Lung microvascular endothelial cell (primary cell): ENCODE data around the gene MAPK6. TPM values are rescaled to one million over a fixed set of nuclear protein-coding genes. Genes with fewer than 3 reads are reported as not detected.
"Not testable (repeated sequence)": the region's sequence is repeated elsewhere in the genome, so short reads cannot be mapped to it uniquely, and the experiment has no call there.

Experiments
- DNase-seq, 2 donors: peaks; one replicate each; pipeline versions ENCODE4 v3.0.0 to v3.0.0-alpha.2; 2010; ENCODE audit warnings: low read depth in 2 of 2
- total RNA-seq: library from RNA; depleted of rRNA; stranded (reverse); fragments of >200 nt; gene quantifications from 2 replicates; pipeline ENCODE4 v1.2.1, GENCODE V29; 2014

The MAPK6 gene
- 24.6 and 25.9 TPM in 2 replicates for total RNA-seq

- DNase-seq = peak; percentile 94 to 97
These were observed at the start of gene MAPK6 for GRCh38 chr15:52018693-52019393. MAPK6 (plus strand) TSS chr15:52019219; CDS start chr15:52046461, 27,242 bp downstream.

GRCh38 chr15:51969728-51970127 is 49.3 kb upstream of the MAPK6 start:
- DNase-seq = no peak

- no peak for DNase-seq
These were observed 48.7 kb upstream of the MAPK6 start for GRCh38 chr15:51970132-51970817.

GRCh38 chr15:51971032-51971374 is 48.0 kb upstream of the MAPK6 start:
- no peak for DNase-seq

- DNase-seq = peak; percentile 98 to 99
These were observed 47.5 kb upstream of the MAPK6 start, which contains the start of gene LEO1 for GRCh38 chr15:51971375-51972133. LEO1 (minus strand) TSS chr15:51971778; CDS start chr15:51971745, 33 bp downstream.

- DNase-seq = no peak
These were observed 45.8 kb upstream of the MAPK6 start for GRCh38 chr15:51973220-51973619.

GRCh38 chr15:51973775-51974174 is 45.2 kb upstream of the MAPK6 start:
- no peak for DNase-seq

GRCh38 chr15:51982013-51982769 is 36.8 kb upstream of the MAPK6 start:
- peak; percentile 87 to 95 for DNase-seq

GRCh38 chr15:51982770-51983103 is 36.3 kb upstream of the MAPK6 start:
- no peak for DNase-seq

GRCh38 chr15:51991141-51991540 is 27.9 kb upstream of the MAPK6 start:
- no peak for DNase-seq

- DNase-seq = peak in 1 of 2 donors; percentile 86
These were observed 26.1 kb upstream of the MAPK6 start for GRCh38 chr15:51992953-51993352.

GRCh38 chr15:52002351-52002750 is 16.7 kb upstream of the MAPK6 start:
- DNase-seq = peak in 1 of 2 donors; percentile 22

- DNase-seq = not testable (repeated sequence)
These were observed 15.9 kb upstream of the MAPK6 start for GRCh38 chr15:52003089-52003488.

- no peak for DNase-seq
These were observed 15.3 kb upstream of the MAPK6 start for GRCh38 chr15:52003710-52004109.

GRCh38 chr15:52004806-52005205 is 14.2 kb upstream of the MAPK6 start:
- DNase-seq = no peak

GRCh38 chr15:52005748-52006701 is 13.0 kb upstream of the MAPK6 start:
- DNase-seq = peak; percentile 59 to 92

GRCh38 chr15:52006702-52007340 is 12.2 kb upstream of the MAPK6 start:
- peak; percentile 27 to 50 for DNase-seq

- DNase-seq = no peak
These were observed 10.7 kb upstream of the MAPK6 start for GRCh38 chr15:52008359-52008697.

GRCh38 chr15:52008698-52009434 is 10.2 kb upstream of the MAPK6 start:
- peak; percentile 40 to 46 for DNase-seq
